Esophagus muscularis mucosa (tissue), 4 donors: ENCODE results near the gene VIM. TPM values are rescaled to one million over a fixed set of nuclear protein-coding genes. Genes with fewer than 3 reads are reported as not detected.

Source experiments
- DNase-seq: peaks from one replicate; pipeline ENCODE4 v3.0.0-alpha.2; 2017; ENCODE audit errors: extremely low spot score
- H3K27ac ChIP-seq, 4 donors: fragments of 200-600 bp; sonication (generic); replicated peaks in 1 of 4; 1 replicate in 3 of 4; 2 replicates in 1 of 4; pipeline ENCODE4 v1.5.1; 2016 to 2019; ENCODE audit warnings: mild to moderate bottlenecking in 1 of 4
- H3K27me3 ChIP-seq, 4 donors: fragments of 200-600 bp; sonication (generic); one replicate each; pipeline versions ENCODE4 v1.5.1 to v1.6.0; 2016 to 2019
- H3K36me3 ChIP-seq, 4 donors: fragments of 200-600 bp; sonication (generic); one replicate each; pipeline ENCODE4 v1.5.1; 2016 to 2019
- H3K4me1 ChIP-seq, 4 donors: fragments of 200-600 bp; sonication (generic); one replicate each; pipeline ENCODE4 v1.5.1; 2016 to 2019
- H3K4me3 ChIP-seq, 4 donors: fragments of 200-600 bp; sonication (generic); 1 replicate in 2 of 4; 2 replicates in 2 of 4; pipeline ENCODE4 v1.5.1; 2016 to 2019; ENCODE audit warnings: mild to moderate bottlenecking in 4 of 4, moderate library complexity in 1 of 4
- H3K9me3 ChIP-seq, 4 donors: fragments of 200-600 bp; sonication (generic); 1 replicate in 3 of 4; 2 replicates in 1 of 4; pipeline ENCODE4 v1.5.1; 2016 to 2019
- CTCF ChIP-seq, 3 experiments: fragments of 200-600 bp in 2 of 3; fragments of 450-650 bp in 1 of 3; sonication (generic) in 2 of 3; IDR thresholded peaks; one replicate each; pipeline ENCODE4 v1.5.1; 2017 to 2019; ENCODE audit warnings: antibody characterized with exemption in 3 of 3, mild to moderate bottlenecking in 2 of 3, moderate library complexity in 1 of 3
- EP300 ChIP-seq: sonication (generic); formaldehyde crosslinking; IDR thresholded peaks from one replicate; pipeline ENCODE4 v1.6.1; 2017; ENCODE audit warnings: antibody characterized with exemption
- POLR2A ChIP-seq: fragments of 450-650 bp; IDR thresholded peaks from one replicate; pipeline ENCODE4 v1.6.1; 2017; ENCODE audit warnings: antibody characterized with exemption, moderate library complexity, mild to moderate bottlenecking, low read depth
- POLR2AphosphoS5 ChIP-seq, 2 donors: sonication (generic); formaldehyde crosslinking; IDR thresholded peaks; one replicate each; pipeline ENCODE4 v1.6.1; 2017; ENCODE audit warnings: antibody characterized with exemption in 2 of 2
- WGBS: methylation state at CpG from one replicate; pipeline ENCODE4 v1.1.5; 2018; 5-methylcytosine and 5-hydroxymethylcytosine counted together
- intact Hi-C: fragments of 100-400 bp; cut with DNase I; formaldehyde crosslinking; loops from one replicate; pipeline ENCODE4 v1.15.1; 2023
- total RNA-seq, 4 donors: library from RNA; depleted of rRNA; stranded (reverse); fragments of >200 nt; gene quantifications; one replicate each; pipeline versions ENCODE4 v1.1.0 to v1.2.1, GENCODE V29; 2016

Gene VIM
- total RNA-seq, 4 donors from 2014 or later, result 1,242 to 2,218 (median 1,951) TPM

DNA sequence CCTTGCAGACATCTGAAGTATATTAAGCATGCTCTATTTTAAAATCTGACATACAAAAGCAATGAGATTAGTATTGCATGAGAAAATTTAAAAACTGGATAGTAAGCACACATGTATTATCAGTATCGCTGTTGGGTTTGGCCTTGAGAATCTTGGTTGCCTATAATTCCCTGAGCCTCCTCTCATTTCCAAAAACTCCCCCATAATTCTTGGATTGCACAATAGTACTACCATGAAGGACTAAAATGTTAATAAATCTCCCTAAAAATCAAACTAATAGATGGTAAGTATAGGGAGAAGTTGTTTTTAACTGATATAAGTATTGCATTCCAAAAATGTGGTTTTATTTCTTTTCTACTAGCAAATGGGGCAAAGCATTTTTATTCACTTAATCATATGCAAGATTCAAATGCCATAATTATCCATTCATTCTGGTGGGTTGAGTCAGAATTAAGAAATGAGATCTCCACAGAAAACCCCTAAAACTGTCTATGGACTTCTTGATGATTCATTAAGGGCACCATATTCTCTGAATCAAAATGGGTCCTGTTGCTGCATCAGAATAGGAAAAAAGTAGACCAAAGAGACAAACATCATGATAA is 10.3 kb upstream of the VIM start:
- H3K27ac ChIP-seq, result peak overlapping the region in 1 of 4 donors; percentile 80
- H3K9me3 ChIP-seq, result no peaks in the 10 kb centered on the region
- H3K4me1 ChIP-seq, result peaks cover 7 to 18% (median 14%) of the 10 kb centered on the region in 4 donors
- H3K4me3 ChIP-seq, result no peak overlapping the region
- no peaks in the 10 kb centered on the region for H3K36me3 ChIP-seq
- no peak for DNase-seq
- no peaks in the 10 kb centered on the region for H3K27me3 ChIP-seq
- intact Hi-C loops, result no loop called here
- TF ChIP-seq EP300 (no peak), POLR2AphosphoS5 (IDR thresholded peaks at IDR 0.05) (no peak), CTCF (IDR thresholded peaks at IDR 0.05) (no peak), POLR2A (no peak)
- 92% methylated on average over 1 of the region's 1 CpG for WGBS

DNA sequence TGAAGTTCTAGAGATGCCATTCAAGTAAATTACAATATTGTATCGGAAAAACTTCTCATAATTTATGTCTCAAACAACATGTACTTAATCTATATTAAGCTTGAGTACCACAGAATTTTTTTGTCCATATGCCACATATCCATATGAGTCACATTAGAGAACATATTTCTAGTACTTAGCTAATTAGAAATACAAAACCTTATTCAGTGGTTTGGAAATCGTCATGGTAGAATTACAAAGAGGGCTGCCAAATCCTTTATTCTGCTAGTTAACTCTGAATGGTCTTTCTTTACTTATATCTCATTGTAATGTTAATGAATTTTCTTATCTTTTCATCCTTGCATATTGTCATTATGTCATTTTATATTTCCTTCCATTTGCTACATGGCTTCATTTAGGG is 9.0 kb upstream of the VIM start:
- no peaks in the 10 kb centered on the region for H3K36me3 ChIP-seq
- H3K27ac ChIP-seq, result no peak overlapping the region
- H3K4me3 ChIP-seq, result no peak overlapping the region
- no peaks in the 10 kb centered on the region for H3K27me3 ChIP-seq
- H3K9me3 ChIP-seq, result no peaks in the 10 kb centered on the region
- intact Hi-C loops, result no loop called here
- peaks cover 7 to 18% (median 11%) of the 10 kb centered on the region in 4 donors for H3K4me1 ChIP-seq
- WGBS, result 85% methylated on average over 2 of the region's 2 CpGs
- no peak for DNase-seq
- TF ChIP-seq POLR2AphosphoS5 (IDR thresholded peaks at IDR 0.05) (no peak), CTCF (IDR thresholded peaks at IDR 0.05) (no peak)

DNA sequence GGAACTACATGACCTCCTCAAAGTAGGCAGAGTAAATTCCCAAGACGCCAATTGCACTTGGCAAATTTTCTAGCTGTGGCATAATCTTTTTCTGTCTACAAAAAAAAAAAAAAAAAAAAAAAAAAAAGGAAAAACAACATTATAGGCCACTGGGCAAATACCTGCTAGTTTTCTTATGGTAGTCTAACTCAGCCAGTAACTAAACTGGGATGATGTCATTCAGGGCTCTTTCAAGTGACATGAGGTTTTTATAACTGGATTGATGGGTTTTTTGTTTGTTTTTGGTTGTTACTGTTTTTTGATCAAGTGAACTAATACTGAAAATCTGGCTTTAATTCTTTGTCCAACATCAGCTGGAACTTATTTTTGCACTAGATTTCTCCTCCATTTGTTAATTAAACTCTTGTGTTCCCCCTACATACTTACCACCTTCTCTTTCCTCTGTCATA is 7.4 kb upstream of the VIM start:
- Histone ChIP-seq H3K27me3 (no peaks in the 10 kb centered on the region), H3K36me3 (no peaks in the 10 kb centered on the region), H3K9me3 (no peaks in the 10 kb centered on the region), H3K27ac (no peak overlapping the region), H3K4me3 (no peak overlapping the region), H3K4me1 (peaks cover 7 to 11% (median 9%) of the 10 kb centered on the region in 4 donors)
- DNase-seq, result no peak
- intact Hi-C loops, result loop anchor here (10.0 kb wide), 1 partner anchor 146 kb away; no protein-coding TSS in a partner anchor
- WGBS, result 94% methylated on average over 1 of the region's 1 CpG
- TF ChIP-seq POLR2AphosphoS5 (IDR thresholded peaks at IDR 0.05), result no peak
- TF ChIP-seq EP300, result no peak
- TF ChIP-seq CTCF (IDR thresholded peaks at IDR 0.05), result no peak
- TF ChIP-seq POLR2A, result no peak

GRCh38 chr10:17222329-17222728 is 5.7 kb upstream of the VIM start:
- Histone ChIP-seq H3K27me3 (no peaks in the 10 kb centered on the region), H3K4me3 (no peak overlapping the region), H3K9me3 (no peaks in the 10 kb centered on the region), H3K27ac (no peak overlapping the region), H3K36me3 (no peaks in the 10 kb centered on the region), H3K4me1 (peaks cover 7 to 13% (median 11%) of the 10 kb centered on the region in 4 donors)
- no peak for DNase-seq
- WGBS, result 74% methylated on average over 4 of the region's 4 CpGs
- intact Hi-C loops, result loop anchor here (10.0 kb wide), 1 partner anchor 148 kb away; no protein-coding TSS in a partner anchor
- no peak for TF ChIP-seq POLR2A
- no peak for TF ChIP-seq POLR2AphosphoS5 (IDR thresholded peaks at IDR 0.05)
- no peak for TF ChIP-seq CTCF (IDR thresholded peaks at IDR 0.05)
- TF ChIP-seq EP300, result no peak

DNA sequence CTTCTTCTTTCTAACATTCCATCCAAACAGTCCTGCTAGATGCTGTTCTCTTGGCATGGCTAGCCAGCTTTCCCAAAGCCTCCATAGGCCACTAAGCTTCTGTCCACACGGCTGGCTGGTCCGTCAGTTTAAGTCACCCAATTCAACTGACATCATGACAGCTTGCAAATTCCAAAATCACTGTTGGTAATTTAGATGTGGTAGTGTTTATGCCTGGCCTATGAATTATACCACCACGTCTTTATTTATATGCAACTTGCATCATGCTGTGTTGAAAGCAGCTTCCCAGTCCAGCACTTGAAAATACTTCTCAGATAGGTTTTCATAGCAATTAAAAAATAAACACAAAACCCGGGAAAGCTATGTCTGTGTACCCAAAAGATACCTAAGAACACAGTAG is 2.2 kb upstream of the VIM start:
- 91% methylated on average over 4 of the region's 4 CpGs for WGBS
- no peak for TF ChIP-seq POLR2A
- TF ChIP-seq POLR2AphosphoS5 (IDR thresholded peaks at IDR 0.05), result no peak
- TF ChIP-seq CTCF (IDR thresholded peaks at IDR 0.05), result no peak
- TF ChIP-seq EP300, result no peak
- intact Hi-C loops, result loop anchor here (10.0 kb wide), 1 partner anchor 151 kb away; no protein-coding TSS in a partner anchor
- Histone ChIP-seq H3K4me1 (peaks cover 7 to 43% (median 21%) of the 10 kb centered on the region in 4 donors), H3K27ac (no peak overlapping the region), H3K36me3 (peaks cover 0 to 4% (median 0%) of the 10 kb centered on the region in 4 donors), H3K4me3 (no peak overlapping the region), H3K9me3 (no peaks in the 10 kb centered on the region), H3K27me3 (no peaks in the 10 kb centered on the region)
- DNase-seq, result no peak
